ENCODE measurements around the gene ASCL2. TPM values are rescaled to one million over a fixed set of nuclear protein-coding genes. Genes with fewer than 3 reads are reported as not detected.
A peak's percentile ranks its signal among the peaks of the same experiment; 100 is the strongest.

ASCL2 gene
- total RNA-seq, 1 donor from 2014 or later, result not detected

DNA sequence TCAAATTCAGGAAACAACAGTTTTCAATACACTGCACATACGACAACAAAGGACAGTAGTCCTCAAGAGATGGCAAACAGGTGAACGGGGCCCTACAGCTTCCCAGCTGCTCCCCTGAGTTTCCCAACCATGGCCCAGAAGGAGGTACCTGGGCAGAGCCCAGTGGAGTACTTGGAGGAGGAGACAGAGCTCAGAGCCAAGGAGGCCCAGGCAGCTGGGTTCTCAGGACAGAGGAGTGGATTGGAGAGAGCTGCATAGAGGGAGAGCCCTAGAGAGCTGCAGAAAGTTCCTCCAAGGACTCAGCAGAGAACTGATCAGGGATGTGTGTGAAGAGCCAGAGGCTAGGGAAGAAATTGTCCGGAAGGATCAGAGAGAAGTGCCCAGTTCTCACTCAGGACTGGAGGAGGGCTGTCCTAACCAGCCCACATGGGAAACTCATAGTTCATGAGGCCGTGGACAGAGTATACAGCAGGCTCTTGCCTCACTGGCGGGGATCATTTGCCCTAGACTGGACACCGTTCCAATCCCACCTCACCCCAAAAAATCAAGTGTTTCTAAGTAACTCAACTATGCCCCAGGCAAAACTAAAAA is 7.6 kb upstream of the ASCL2 start:
- DNase-seq (ENCODE audit: low spot score in 2 of 2), result no peak
- no peaks in the 10 kb centered on the region for H3K27me3 ChIP-seq

GRCh38 chr11:2277008-2277346 is 6.6 kb upstream of the ASCL2 start:
- H3K4me3 ChIP-seq, result no peak overlapping the region
- no peaks in the 10 kb centered on the region for H3K27me3 ChIP-seq
- TF ChIP-seq, protein P1, sequence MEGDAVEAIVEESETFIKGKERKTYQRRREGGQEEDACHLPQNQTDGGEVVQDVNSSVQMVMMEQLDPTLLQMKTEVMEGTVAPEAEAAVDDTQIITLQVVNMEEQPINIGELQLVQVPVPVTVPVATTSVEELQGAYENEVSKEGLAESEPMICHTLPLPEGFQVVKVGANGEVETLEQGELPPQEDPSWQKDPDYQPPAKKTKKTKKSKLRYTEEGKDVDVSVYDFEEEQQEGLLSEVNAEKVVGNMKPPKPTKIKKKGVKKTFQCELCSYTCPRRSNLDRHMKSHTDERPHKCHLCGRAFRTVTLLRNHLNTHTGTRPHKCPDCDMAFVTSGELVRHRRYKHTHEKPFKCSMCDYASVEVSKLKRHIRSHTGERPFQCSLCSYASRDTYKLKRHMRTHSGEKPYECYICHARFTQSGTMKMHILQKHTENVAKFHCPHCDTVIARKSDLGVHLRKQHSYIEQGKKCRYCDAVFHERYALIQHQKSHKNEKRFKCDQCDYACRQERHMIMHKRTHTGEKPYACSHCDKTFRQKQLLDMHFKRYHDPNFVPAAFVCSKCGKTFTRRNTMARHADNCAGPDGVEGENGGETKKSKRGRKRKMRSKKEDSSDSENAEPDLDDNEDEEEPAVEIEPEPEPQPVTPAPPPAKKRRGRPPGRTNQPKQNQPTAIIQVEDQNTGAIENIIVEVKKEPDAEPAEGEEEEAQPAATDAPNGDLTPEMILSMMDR (IDR thresholded peaks at IDR 0.05), result no peak
- no peaks in the 10 kb centered on the region for H3K4me1 ChIP-seq
- no peak overlapping the region for H3K27ac ChIP-seq
- DNase-seq (ENCODE audit: low spot score in 2 of 2), result no peak
- intact Hi-C loops (cut with DNase I), result no loop called here
- H3K9me3 ChIP-seq, result peaks cover 5 to 10% of the 10 kb centered on the region in 2 donors
- no peaks in the 10 kb centered on the region for H3K36me3 ChIP-seq

More for the DNA sequence above, 7.6 kb upstream of the ASCL2 start:
- no peak overlapping the region for H3K4me3 ChIP-seq
- TF ChIP-seq, protein P1 (IDR thresholded peaks at IDR 0.05), result no peak
- intact Hi-C loops (cut with DNase I), result no loop called here
- H3K9me3 ChIP-seq, result peaks cover 8 to 10% of the 10 kb centered on the region in 2 donors
- no peaks in the 10 kb centered on the region for H3K4me1 ChIP-seq
- no peaks in the 10 kb centered on the region for H3K36me3 ChIP-seq
- no peak overlapping the region for H3K27ac ChIP-seq

- Histone ChIP-seq H3K9me3 (peaks cover 5 to 10% of the 10 kb centered on the region in 2 donors), H3K4me1 (no peaks in the 10 kb centered on the region), H3K27ac (no peak overlapping the region), H3K27me3 (peaks cover 2% of the 10 kb centered on the region), H3K4me3 (no peak overlapping the region), H3K36me3 (no peaks in the 10 kb centered on the region)
- intact Hi-C loops (cut with DNase I), result no loop called here
- DNase-seq (ENCODE audit: low spot score in 2 of 2), result no peak
- TF ChIP-seq, protein P1 (IDR thresholded peaks at IDR 0.05), result no peak
Measured at GRCh38 chr11:2276280-2277007, 6.1 kb upstream of the ASCL2 start.

GRCh38 chr11:2275334-2276279 is 5.2 kb upstream of the ASCL2 start:
- Histone ChIP-seq H3K27me3 (peaks cover 11% of the 10 kb centered on the region), H3K4me1 (peaks cover 3 to 5% of the 10 kb centered on the region in 2 donors), H3K36me3 (no peaks in the 10 kb centered on the region), H3K4me3 (no peak overlapping the region), H3K9me3 (peaks cover 5 to 9% of the 10 kb centered on the region in 2 donors), H3K27ac (no peak overlapping the region)
- peak in 1 of 2 donors; percentile 52 for DNase-seq (ENCODE audit: low spot score in 2 of 2)
- TF ChIP-seq, protein P1 (IDR thresholded peaks at IDR 0.05), result no peak
- intact Hi-C loops (cut with DNase I), result no loop called here

DNA sequence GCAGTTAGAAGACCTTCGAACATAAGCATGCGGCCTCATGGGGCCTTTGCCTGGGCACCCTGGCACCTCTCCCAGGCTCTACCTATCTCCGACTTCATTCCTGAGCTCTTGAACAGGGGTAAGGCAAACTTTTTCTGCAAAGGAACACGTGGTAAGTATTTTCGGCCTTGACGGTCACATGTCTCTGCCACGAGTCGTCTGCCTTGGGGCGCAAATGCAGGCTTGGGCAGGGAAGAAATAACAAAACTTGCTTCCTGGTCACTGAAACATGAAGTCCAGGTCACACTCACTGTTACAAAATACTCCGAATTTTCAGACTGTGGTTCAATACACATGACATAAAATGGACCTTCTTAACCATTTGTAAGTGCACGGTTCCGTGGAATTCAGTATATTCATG is 3.4 kb upstream of the ASCL2 start:
- Histone ChIP-seq H3K4me1 (peaks cover 10 to 11% of the 10 kb centered on the region in 2 donors), H3K27ac (no peak overlapping the region), H3K27me3 (peaks cover 15% of the 10 kb centered on the region), H3K9me3 (no peaks in the 10 kb centered on the region), H3K4me3 (no peak overlapping the region), H3K36me3 (no peaks in the 10 kb centered on the region)
- intact Hi-C loops (cut with DNase I), result no loop called here
- no peak for DNase-seq (ENCODE audit: low spot score in 2 of 2)
- TF ChIP-seq, protein P1 (IDR thresholded peaks at IDR 0.05), result no peak

Measured in ascending aorta (tissue), 2 donors.